Vagina (tissue), 2 donors: ENCODE data around the gene RGS21. TPM values are rescaled to one million over a fixed set of nuclear protein-coding genes. Genes with fewer than 3 reads are reported as not detected.

Experiments
- DNase-seq, 2 donors: peaks; one replicate each; pipeline ENCODE4 v3.0.0-alpha.2; 2017; ENCODE audit errors: extremely low spot score in 2 of 2
- H3K27ac ChIP-seq: fragments of 200-600 bp; sonication (generic); one replicate; pipeline ENCODE4 v1.5.1; 2019
- H3K27me3 ChIP-seq: fragments of 200-600 bp; sonication (generic); one replicate; pipeline ENCODE4 v1.5.1; 2019
- H3K36me3 ChIP-seq, 2 donors: fragments of 200-600 bp; sonication (generic); one replicate each; pipeline ENCODE4 v1.5.1; 2017 to 2019
- H3K4me1 ChIP-seq: fragments of 200-600 bp; sonication (generic); one replicate; pipeline ENCODE4 v1.5.1; 2019
- H3K4me3 ChIP-seq, 2 donors: fragments of 200-600 bp; sonication (generic); 1 replicate in 1 of 2; 2 replicates in 1 of 2; pipeline ENCODE4 v1.5.1; 2016 to 2019
- H3K9me3 ChIP-seq: fragments of 200-600 bp; sonication (generic); one replicate; pipeline ENCODE4 v1.5.1; 2019
- CTCF ChIP-seq, 3 experiments: fragments of 450-650 bp in 2 of 3; fragments of 200-600 bp in 1 of 3; sonication (generic) in 1 of 3; IDR thresholded peaks; one replicate each; pipeline ENCODE4 v1.5.1; 2017 to 2019; ENCODE audit warnings: antibody characterized with exemption in 3 of 3, mild to moderate bottlenecking in 2 of 3, moderate library complexity in 2 of 3
- POLR2A ChIP-seq, 2 donors: fragments of 450-650 bp; IDR thresholded peaks; one replicate each; pipeline ENCODE4 v1.6.1; 2017; ENCODE audit warnings: antibody characterized with exemption in 2 of 2, mild to moderate bottlenecking in 2 of 2, moderate library complexity in 2 of 2
- POLR2AphosphoS5 ChIP-seq, 2 donors: sonication (generic); formaldehyde crosslinking; IDR thresholded peaks; one replicate each; pipeline ENCODE4 v1.9.0; 2017; ENCODE audit warnings: antibody characterized with exemption in 2 of 2, mild to moderate bottlenecking in 2 of 2, low read depth in 1 of 2; ENCODE audit not compliant: insufficient read depth in 1 of 2
- intact Hi-C: fragments of 100-400 bp; cut with DNase I; formaldehyde crosslinking; loops from one replicate; pipeline ENCODE4 v1.15.1; 2023
- total RNA-seq: library from RNA; depleted of rRNA; stranded (reverse); fragments of >200 nt; gene quantifications from one replicate; pipeline ENCODE4 v1.2.3, GENCODE V29; 2016

The RGS21 gene
- total RNA-seq, 1 donor from 2014 or later, result not detected

- no peaks in the 10 kb centered on the region for H3K4me1 ChIP-seq
- TF ChIP-seq POLR2AphosphoS5 (IDR thresholded peaks at IDR 0.05; ENCODE audit: insufficient read depth in 1 of 2, low read depth in 1 of 2) (no peak), CTCF (IDR thresholded peaks at IDR 0.05) (no peak), POLR2A (IDR thresholded peaks at IDR 0.05) (no peak)
- no peak overlapping the region for H3K4me3 ChIP-seq
- no peaks in the 10 kb centered on the region for H3K9me3 ChIP-seq
- no peak for DNase-seq
- no peaks in the 10 kb centered on the region for H3K27me3 ChIP-seq
- intact Hi-C loops, result no loop called here
- H3K36me3 ChIP-seq, result no peaks in the 10 kb centered on the region
- H3K27ac ChIP-seq, result no peak overlapping the region
Observed at GRCh38 chr1:192382758-192383157, 66.0 kb downstream of the RGS21 start.

- Histone ChIP-seq H3K9me3 (no peaks in the 10 kb centered on the region), H3K4me3 (no peak overlapping the region), H3K4me1 (no peaks in the 10 kb centered on the region), H3K27me3 (no peaks in the 10 kb centered on the region), H3K36me3 (no peaks in the 10 kb centered on the region), H3K27ac (no peak overlapping the region)
- TF ChIP-seq POLR2A (IDR thresholded peaks at IDR 0.05) (no peak), CTCF (IDR thresholded peaks at IDR 0.05) (no peak), POLR2AphosphoS5 (IDR thresholded peaks at IDR 0.05; ENCODE audit: insufficient read depth in 1 of 2, low read depth in 1 of 2) (no peak)
- no peak for DNase-seq
- intact Hi-C loops, result no loop called here
Observed at GRCh38 chr1:192386051-192386650, 69.4 kb downstream of the RGS21 start.

GRCh38 chr1:192395211-192395610 lies 78.4 kb downstream of the RGS21 start:
- Histone ChIP-seq H3K36me3 (no peaks in the 10 kb centered on the region), H3K9me3 (no peaks in the 10 kb centered on the region), H3K4me3 (no peak overlapping the region), H3K27ac (no peak overlapping the region), H3K4me1 (no peaks in the 10 kb centered on the region), H3K27me3 (no peaks in the 10 kb centered on the region)
- TF ChIP-seq CTCF (IDR thresholded peaks at IDR 0.05) (no peak), POLR2A (IDR thresholded peaks at IDR 0.05) (no peak), POLR2AphosphoS5 (IDR thresholded peaks at IDR 0.05; ENCODE audit: insufficient read depth in 1 of 2, low read depth in 1 of 2) (no peak)
- intact Hi-C loops, result no loop called here
- no peak for DNase-seq

- no peak overlapping the region for H3K4me3 ChIP-seq
- DNase-seq, result no peak
- H3K4me1 ChIP-seq, result no peaks in the 10 kb centered on the region
- H3K36me3 ChIP-seq, result no peaks in the 10 kb centered on the region
- H3K9me3 ChIP-seq, result no peaks in the 10 kb centered on the region
- no peaks in the 10 kb centered on the region for H3K27me3 ChIP-seq
- TF ChIP-seq CTCF (IDR thresholded peaks at IDR 0.05) (no peak), POLR2AphosphoS5 (IDR thresholded peaks at IDR 0.05; ENCODE audit: insufficient read depth in 1 of 2, low read depth in 1 of 2) (no peak), POLR2A (IDR thresholded peaks at IDR 0.05) (no peak)
- H3K27ac ChIP-seq, result no peak overlapping the region
- intact Hi-C loops, result no loop called here
Observed at GRCh38 chr1:192395895-192396294, 79.1 kb downstream of the RGS21 start.

GRCh38 chr1:192399161-192399560 lies 82.4 kb downstream of the RGS21 start:
- H3K4me1 ChIP-seq, result no peaks in the 10 kb centered on the region
- H3K36me3 ChIP-seq, result no peaks in the 10 kb centered on the region
- no peaks in the 10 kb centered on the region for H3K9me3 ChIP-seq
- TF ChIP-seq POLR2A (IDR thresholded peaks at IDR 0.05), result no peak
- no peak for DNase-seq
- H3K27me3 ChIP-seq, result no peaks in the 10 kb centered on the region
- intact Hi-C loops, result no loop called here
- no peak overlapping the region for H3K27ac ChIP-seq
- no peak overlapping the region for H3K4me3 ChIP-seq
